ENCODE data around the gene HERPUD2. TPM values are rescaled to one million over a fixed set of nuclear protein-coding genes. Genes with fewer than 3 reads are reported as not detected.
"Not testable (repeated sequence)": the region's sequence is repeated elsewhere in the genome, so short reads cannot be mapped to it uniquely, and the experiment has no call there.

The HERPUD2 gene
- total RNA-seq, 1 experiment from 2014 or later: 24.0 TPM

DNA sequence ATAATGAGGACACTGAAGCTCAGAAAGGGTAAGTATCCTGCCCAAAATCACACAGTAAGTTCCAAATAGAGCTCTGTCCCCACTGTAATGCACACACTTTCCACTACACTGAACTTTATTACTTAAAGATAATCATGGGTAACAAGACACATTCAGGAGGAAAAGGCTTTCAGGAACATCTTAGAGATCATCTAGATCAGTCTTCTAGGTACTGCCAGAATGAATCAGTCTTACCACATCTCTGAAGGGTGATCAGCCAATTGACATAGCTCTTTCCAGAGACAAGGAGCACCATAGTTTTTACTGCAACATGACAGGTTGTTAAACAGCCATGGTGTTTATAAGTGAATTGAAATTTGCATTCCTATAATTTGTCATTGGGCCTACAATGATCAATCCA is 5.4 kb upstream of the HERPUD2 start:
- no peaks in the 10 kb centered on the region for H3K36me3 ChIP-seq
- H3K4me3 ChIP-seq: no peak overlapping the region
- H3K27ac ChIP-seq: no peak overlapping the region
- H3K4me1 ChIP-seq: peaks cover 32% of the 10 kb centered on the region
- no peaks in the 10 kb centered on the region for H3K9me3 ChIP-seq (replicated peaks)
- no peak for DNase-seq
- no peaks in the 10 kb centered on the region for H3K27me3 ChIP-seq

- DNase-seq: no peak
- no peaks in the 10 kb centered on the region for H3K9me3 ChIP-seq (replicated peaks)
- H3K36me3 ChIP-seq: no peaks in the 10 kb centered on the region
- no peak overlapping the region for H3K27ac ChIP-seq
- H3K4me3 ChIP-seq: no peak overlapping the region
- H3K4me1 ChIP-seq: peaks cover 32% of the 10 kb centered on the region
- H3K27me3 ChIP-seq: no peaks in the 10 kb centered on the region
Observed at GRCh38 chr7:35699796-35700305, 4.9 kb upstream of the HERPUD2 start.

- Histone ChIP-seq H3K4me3 (peak overlapping the region; percentile 30), H3K27ac (peak overlapping the region; percentile 85), H3K4me1 (peaks cover 32% of the 10 kb centered on the region)
- H3K27me3 ChIP-seq; H3K9me3 ChIP-seq (replicated peaks); H3K36me3 ChIP-seq: not testable (repeated sequence)
- DNase-seq: peak; percentile 36 to 70
Observed at GRCh38 chr7:35698382-35698781, 3.4 kb upstream of the HERPUD2 start.

- peaks cover 32% of the 10 kb centered on the region for H3K4me1 ChIP-seq
- peak overlapping the region; percentile 30 for H3K4me3 ChIP-seq
- no peaks in the 10 kb centered on the region for H3K9me3 ChIP-seq (replicated peaks)
- DNase-seq: peak; percentile 78 to 90
- peak overlapping the region; percentile 85 for H3K27ac ChIP-seq
- no peaks in the 10 kb centered on the region for H3K27me3 ChIP-seq
- H3K36me3 ChIP-seq: no peaks in the 10 kb centered on the region
Observed at GRCh38 chr7:35697414-35698175, 2.7 kb upstream of the HERPUD2 start.

DNA sequence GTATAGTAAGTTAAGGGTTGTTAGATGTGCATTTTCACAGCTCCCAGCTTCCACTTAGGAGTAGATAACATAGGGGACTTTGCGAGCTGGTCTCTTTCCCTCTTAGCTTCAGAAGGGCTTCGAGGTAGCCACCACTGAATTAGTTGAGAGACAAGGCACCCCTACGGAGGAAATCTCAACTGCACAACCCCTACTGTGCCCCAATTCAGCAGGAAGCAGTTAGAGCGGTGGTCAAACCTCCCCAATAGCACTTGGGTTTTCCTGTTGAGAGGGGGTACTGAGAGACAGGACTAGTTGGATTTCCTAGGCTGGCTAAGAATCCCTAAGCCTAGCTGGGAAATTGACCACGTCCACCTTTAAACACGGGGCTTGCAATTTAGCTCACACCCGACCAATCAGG is 1.1 kb upstream of the HERPUD2 start:
- H3K36me3 ChIP-seq: peaks cover 1% of the 10 kb centered on the region
- no peaks in the 10 kb centered on the region for H3K9me3 ChIP-seq (replicated peaks)
- peak overlapping the region; percentile 93 for H3K4me3 ChIP-seq
- no peaks in the 10 kb centered on the region for H3K27me3 ChIP-seq
- H3K27ac ChIP-seq: peak overlapping the region; percentile 89; the same call in 1 of the 2 replicates
- DNase-seq: no peak
- H3K4me1 ChIP-seq: peaks cover 32% of the 10 kb centered on the region

GRCh38 chr7:35695473-35695850 is 527 bp upstream of the HERPUD2 start:
- Histone ChIP-seq H3K4me3 (peak overlapping the region; percentile 93), H3K9me3 (replicated peaks) (no peaks in the 10 kb centered on the region), H3K36me3 (peaks cover 4% of the 10 kb centered on the region), H3K27me3 (no peaks in the 10 kb centered on the region), H3K27ac (peak overlapping the region; percentile 89), H3K4me1 (peaks cover 32% of the 10 kb centered on the region)
- DNase-seq: no peak

- peak in 1 of 2 experiments; percentile 50 for DNase-seq
- peaks cover 27% of the 10 kb centered on the region for H3K4me1 ChIP-seq
Observed at GRCh38 chr7:35694161-35694783, 663 bp downstream of the HERPUD2 start.

GRCh38 chr7:35691827-35692307 is 3.1 kb downstream of the HERPUD2 start:
- Histone ChIP-seq H3K27ac (no peak overlapping the region), H3K9me3 (replicated peaks) (no peaks in the 10 kb centered on the region), H3K36me3 (peaks cover 9% of the 10 kb centered on the region), H3K4me3 (no peak overlapping the region), H3K27me3 (no peaks in the 10 kb centered on the region), H3K4me1 (peaks cover 11% of the 10 kb centered on the region)
- DNase-seq: no peak

More at GRCh38 chr7:35694161-35694783, 663 bp downstream of the HERPUD2 start:
- peaks cover 6% of the 10 kb centered on the region for H3K36me3 ChIP-seq
- no peaks in the 10 kb centered on the region for H3K27me3 ChIP-seq
- H3K27ac ChIP-seq: peak overlapping the region; percentile 89
- peak overlapping the region; percentile 93 for H3K4me3 ChIP-seq
- no peaks in the 10 kb centered on the region for H3K9me3 ChIP-seq (replicated peaks)

DNA sequence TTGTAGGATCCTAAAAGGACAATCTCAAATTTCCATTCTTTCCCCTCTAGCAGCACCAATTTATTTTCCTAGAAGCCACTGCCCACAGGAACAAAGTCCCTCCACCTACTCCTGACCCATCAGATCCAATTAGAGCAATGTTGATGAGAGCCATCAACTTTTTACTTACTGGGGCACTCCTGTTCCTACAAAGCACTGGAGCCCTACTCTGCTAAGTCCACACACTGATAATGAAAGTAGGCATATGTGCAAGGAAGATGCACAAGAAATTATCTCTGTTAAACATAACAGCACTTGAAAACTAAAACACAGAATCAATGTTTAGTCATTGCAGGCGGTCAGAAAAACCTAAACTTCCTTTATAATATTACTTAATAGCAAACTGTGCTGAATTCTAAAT is 3.6 kb downstream of the HERPUD2 start:
- Histone ChIP-seq H3K4me1 (peaks cover 6% of the 10 kb centered on the region), H3K4me3 (no peak overlapping the region), H3K27ac (no peak overlapping the region), H3K36me3 (peaks cover 9% of the 10 kb centered on the region), H3K27me3 (no peaks in the 10 kb centered on the region), H3K9me3 (replicated peaks) (no peaks in the 10 kb centered on the region)
- no peak for DNase-seq

- not testable (repeated sequence) for H3K4me1 ChIP-seq, DNase-seq
Observed at GRCh38 chr7:35690614-35691013, 4.3 kb downstream of the HERPUD2 start.

GRCh38 chr7:35685781-35686180 is 9.2 kb downstream of the HERPUD2 start:
- no peaks in the 10 kb centered on the region for H3K27me3 ChIP-seq
- H3K4me1 ChIP-seq: no peaks in the 10 kb centered on the region
- H3K36me3 ChIP-seq: peaks cover 12% of the 10 kb centered on the region
- H3K9me3 ChIP-seq (replicated peaks): peaks cover 4% of the 10 kb centered on the region; the same call in 1 of the 2 replicates
- no peak overlapping the region for H3K27ac ChIP-seq
- H3K4me3 ChIP-seq: no peak overlapping the region
- no peak for DNase-seq

More at GRCh38 chr7:35690614-35691013, 4.3 kb downstream of the HERPUD2 start:
- not testable (repeated sequence) for H3K27ac ChIP-seq; H3K27me3 ChIP-seq; H3K9me3 ChIP-seq (replicated peaks); H3K4me3 ChIP-seq
- peaks cover 12% of the 10 kb centered on the region for H3K36me3 ChIP-seq

GRCh38 chr7:35681231-35682029 is 13.5 kb downstream of the HERPUD2 start:
- no peak for DNase-seq
- peaks cover 6% of the 10 kb centered on the region for H3K36me3 ChIP-seq
- H3K4me3 ChIP-seq: no peak overlapping the region
- no peaks in the 10 kb centered on the region for H3K4me1 ChIP-seq
- no peaks in the 10 kb centered on the region for H3K27me3 ChIP-seq
- no peak overlapping the region for H3K27ac ChIP-seq
- peaks cover 4% of the 10 kb centered on the region; the same call in 1 of the 2 replicates for H3K9me3 ChIP-seq (replicated peaks)

GRCh38 chr7:35680403-35681013 is 14.4 kb downstream of the HERPUD2 start:
- no peak for DNase-seq
- Histone ChIP-seq H3K9me3 (replicated peaks) (peaks cover 4% of the 10 kb centered on the region; the same call in 1 of the 2 replicates), H3K27me3 (no peaks in the 10 kb centered on the region), H3K27ac (no peak overlapping the region), H3K4me1 (no peaks in the 10 kb centered on the region), H3K36me3 (peaks cover 2% of the 10 kb centered on the region), H3K4me3 (no peak overlapping the region)

DNA sequence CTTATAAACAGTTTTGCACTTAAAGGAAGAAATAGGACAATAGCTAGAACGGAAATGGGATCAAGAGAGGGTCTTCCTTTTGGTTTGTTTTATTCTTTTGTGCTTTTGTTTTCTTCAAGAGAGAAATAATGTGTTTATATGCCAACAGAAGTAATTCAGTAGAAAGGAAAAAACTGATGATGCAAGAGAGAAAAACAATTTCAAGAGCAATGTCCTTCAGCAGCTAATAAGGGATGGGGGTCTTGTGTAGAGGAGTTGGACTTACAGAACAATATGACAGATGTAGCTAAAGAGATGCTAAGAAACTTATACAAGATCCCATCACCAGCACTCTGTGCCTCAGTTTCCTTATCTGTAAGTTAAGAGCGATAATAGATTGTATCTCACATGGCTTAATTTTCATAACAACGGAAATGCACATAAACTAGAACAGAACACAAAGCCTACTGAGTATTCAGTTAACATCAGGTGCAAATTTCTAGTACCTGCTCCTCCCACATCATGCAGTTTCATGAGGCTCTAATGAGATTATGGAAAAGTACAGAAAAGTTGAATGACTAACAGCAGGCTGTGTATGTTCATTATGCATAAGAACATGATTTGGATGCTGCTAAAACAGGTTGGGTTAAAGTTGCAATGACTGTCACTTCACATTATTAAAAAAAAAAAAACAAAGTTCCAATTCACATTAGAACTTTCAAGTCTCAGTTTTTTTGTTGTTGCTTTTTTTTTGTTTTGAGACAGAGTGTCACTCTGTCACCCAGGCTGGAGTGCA is 17.2 kb downstream of the HERPUD2 start:
- Histone ChIP-seq H3K4me1 (no peaks in the 10 kb centered on the region), H3K27ac (no peak overlapping the region), H3K27me3 (no peaks in the 10 kb centered on the region), H3K9me3 (replicated peaks) (no peaks in the 10 kb centered on the region), H3K36me3 (no peaks in the 10 kb centered on the region), H3K4me3 (no peak overlapping the region)
- no peak for DNase-seq

Data from SJCRH30 (cell line).